ENCODE data around the gene MYO15B. TPM values are rescaled to one million over a fixed set of nuclear protein-coding genes. Genes with fewer than 3 reads are reported as not detected.
A peak's percentile ranks its signal among the peaks of the same experiment; 100 is the strongest.

The MYO15B gene
- total and polyA plus RNA-seq, 8 donors, result 67.7 to 515 (median 150) TPM

- TF ChIP-seq POLR2AphosphoS5 (IDR thresholded peaks at IDR 0.05) (no peak), POLR2A (IDR thresholded peaks at IDR 0.05) (no peak)
- H3K9me3 ChIP-seq, result no peaks in the 10 kb centered on the region
- no peaks in the 10 kb centered on the region for H3K27me3 ChIP-seq
- H3K36me3 ChIP-seq, result peaks cover 46 to 89% (median 83%) of the 10 kb centered on the region in 4 donors
- H3K4me1 ChIP-seq, result peaks cover 0 to 12% (median under 1%) of the 10 kb centered on the region in 4 donors
- no peak for DNase-seq
- 71 to 84% (median 79%) methylated on average over 7 of the region's 7 CpGs for WGBS, 5 donors
- intact Hi-C loops (cut with DNase I; ENCODE audit: low total_unique reads), result no loop called here
- peak overlapping the region in 1 of 5 donors; percentile 7 for H3K27ac ChIP-seq
- no peak overlapping the region for H3K4me3 ChIP-seq
Measured at GRCh38 chr17:75565066-75565465, 22.5 kb upstream of the MYO15B start.

DNA sequence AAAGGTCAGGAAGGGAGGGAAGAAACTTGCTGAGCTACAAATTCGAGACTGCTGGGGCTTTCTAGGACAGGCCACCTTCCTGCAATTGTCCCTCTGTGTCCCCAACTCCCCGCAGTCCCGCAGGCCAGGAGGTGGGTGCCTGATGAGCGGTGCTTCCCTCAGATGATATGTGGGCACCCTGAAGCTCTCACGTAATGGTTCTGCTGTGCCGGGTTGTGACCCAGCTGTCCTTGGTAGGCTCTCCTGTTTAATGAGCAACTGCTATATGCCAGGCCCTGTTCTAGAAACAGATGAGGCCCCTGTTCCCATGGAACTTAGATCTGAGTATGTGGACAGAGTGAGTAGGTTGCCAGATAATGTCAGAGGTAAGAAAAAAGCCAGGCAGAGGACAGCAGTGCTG, 22.0 kb upstream of the MYO15B start:
- no peak for TF ChIP-seq POLR2AphosphoS5 (IDR thresholded peaks at IDR 0.05)
- TF ChIP-seq EP300 (IDR thresholded peaks at IDR 0.05), result no peak
- no peak for TF ChIP-seq POLR2A (IDR thresholded peaks at IDR 0.05)
- TF ChIP-seq, protein P1, sequence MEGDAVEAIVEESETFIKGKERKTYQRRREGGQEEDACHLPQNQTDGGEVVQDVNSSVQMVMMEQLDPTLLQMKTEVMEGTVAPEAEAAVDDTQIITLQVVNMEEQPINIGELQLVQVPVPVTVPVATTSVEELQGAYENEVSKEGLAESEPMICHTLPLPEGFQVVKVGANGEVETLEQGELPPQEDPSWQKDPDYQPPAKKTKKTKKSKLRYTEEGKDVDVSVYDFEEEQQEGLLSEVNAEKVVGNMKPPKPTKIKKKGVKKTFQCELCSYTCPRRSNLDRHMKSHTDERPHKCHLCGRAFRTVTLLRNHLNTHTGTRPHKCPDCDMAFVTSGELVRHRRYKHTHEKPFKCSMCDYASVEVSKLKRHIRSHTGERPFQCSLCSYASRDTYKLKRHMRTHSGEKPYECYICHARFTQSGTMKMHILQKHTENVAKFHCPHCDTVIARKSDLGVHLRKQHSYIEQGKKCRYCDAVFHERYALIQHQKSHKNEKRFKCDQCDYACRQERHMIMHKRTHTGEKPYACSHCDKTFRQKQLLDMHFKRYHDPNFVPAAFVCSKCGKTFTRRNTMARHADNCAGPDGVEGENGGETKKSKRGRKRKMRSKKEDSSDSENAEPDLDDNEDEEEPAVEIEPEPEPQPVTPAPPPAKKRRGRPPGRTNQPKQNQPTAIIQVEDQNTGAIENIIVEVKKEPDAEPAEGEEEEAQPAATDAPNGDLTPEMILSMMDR (IDR thresholded peaks at IDR 0.05), result no peak
- Histone ChIP-seq H3K27ac (peak overlapping the region in 1 of 5 donors; percentile 7), H3K36me3 (peaks cover 50 to 91% (median 87%) of the 10 kb centered on the region in 4 donors), H3K9me3 (no peaks in the 10 kb centered on the region), H3K27me3 (no peaks in the 10 kb centered on the region), H3K4me3 (no peak overlapping the region), H3K4me1 (peaks cover 0 to 12% (median under 1%) of the 10 kb centered on the region in 4 donors)
- intact Hi-C loops (cut with DNase I; ENCODE audit: low total_unique reads), result no loop called here
- DNase-seq, result no peak
- 84 to 91% (median 87%) methylated on average over 6 of the region's 6 CpGs for WGBS, 5 donors

- Histone ChIP-seq H3K9me3 (no peaks in the 10 kb centered on the region), H3K27ac (no peak overlapping the region), H3K4me1 (peaks cover 0 to 11% (median 9%) of the 10 kb centered on the region in 4 donors), H3K27me3 (no peaks in the 10 kb centered on the region), H3K4me3 (no peak overlapping the region), H3K36me3 (peaks cover 50 to 97% (median 95%) of the 10 kb centered on the region in 4 donors)
- TF ChIP-seq POLR2AphosphoS5 (IDR thresholded peaks at IDR 0.05) (no peak), EP300 (IDR thresholded peaks at IDR 0.05) (no peak), POLR2A (IDR thresholded peaks at IDR 0.05) (no peak)
- TF ChIP-seq, protein P1 (IDR thresholded peaks at IDR 0.05), result no peak
- whole genome bisulfite sequencing, 5 donors, result 62 to 79% (median 72%) methylated on average over 6 of the region's 6 CpGs
- DNase-seq, result no peak
- intact Hi-C loops (cut with DNase I; ENCODE audit: low total_unique reads), result no loop called here
Measured at GRCh38 chr17:75566416-75566815, 21.2 kb upstream of the MYO15B start.

GRCh38 chr17:75566834-75567233, 20.8 kb upstream of the MYO15B start:
- Histone ChIP-seq H3K27me3 (no peaks in the 10 kb centered on the region), H3K36me3 (peaks cover 53 to 100% (median 99%) of the 10 kb centered on the region in 4 donors), H3K9me3 (no peaks in the 10 kb centered on the region), H3K27ac (no peak overlapping the region), H3K4me1 (peaks cover 0 to 12% (median 8%) of the 10 kb centered on the region in 4 donors), H3K4me3 (no peak overlapping the region)
- DNase-seq, result no peak
- 86 to 93% (median 92%) methylated on average over 5 of the region's 5 CpGs for WGBS, 5 donors
- intact Hi-C loops (cut with DNase I; ENCODE audit: low total_unique reads), result no loop called here
- TF ChIP-seq POLR2AphosphoS5 (IDR thresholded peaks at IDR 0.05), result no peak
- TF ChIP-seq POLR2A (IDR thresholded peaks at IDR 0.05), result no peak
- no peak for TF ChIP-seq EP300 (IDR thresholded peaks at IDR 0.05)
- TF ChIP-seq, protein P1 (IDR thresholded peaks at IDR 0.05), result no peak

Data from stomach (tissue), 9 donors.